Measurements from ENCODE around the gene SDE2. TPM values are rescaled to one million over a fixed set of nuclear protein-coding genes. Genes with fewer than 3 reads are reported as not detected.
"Not testable (repeated sequence)": the region's sequence is repeated elsewhere in the genome, so short reads cannot be mapped to it uniquely, and the experiment has no call there.

SDE2 gene
- total RNA-seq, 2 experiments from 2014 or later = 14.9 to 15.5 TPM

DNA sequence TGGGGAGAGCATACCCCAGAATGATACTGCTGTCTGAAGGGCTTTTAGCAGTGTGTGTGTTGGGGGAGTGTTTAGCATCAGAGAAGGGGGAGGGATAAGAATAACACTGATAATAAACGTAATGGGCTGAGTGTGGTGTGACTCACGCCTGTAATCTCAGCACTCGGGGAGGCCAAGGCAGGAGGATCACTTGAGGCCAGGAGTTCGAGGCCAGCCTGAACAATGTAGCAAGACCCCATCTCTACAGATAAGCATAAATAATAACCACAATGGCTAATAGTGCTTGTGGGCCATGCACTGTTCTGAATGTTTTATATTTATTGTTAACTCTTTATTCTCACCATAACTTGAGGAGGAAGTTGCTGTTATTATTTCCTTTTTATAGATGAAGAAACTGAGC, 55.6 kb downstream of the SDE2 start:
- ChIA-PET POLR2A (no interaction called here), CTCF (interaction anchor here (2.6 kb wide), 1 partner anchor 19 kb away, joined by 14 read pairs; no protein-coding TSS in a partner anchor)
- H3K27ac Mint-ChIP-seq = no peak overlapping the region
- H3K9me3 Mint-ChIP-seq = no peaks in the 10 kb centered on the region
- H3K27me3 Mint-ChIP-seq = no peaks in the 10 kb centered on the region
- no peaks in the 10 kb centered on the region for H3K36me3 Mint-ChIP-seq (ENCODE audit: low read depth)
- DNase-seq (no peak), ATAC-seq (no peak)
- intact Hi-C loops (cut with micrococcal nuclease) = no loop called here
- TF ChIP-seq CTCF (IDR thresholded peaks at IDR 0.05) = no peak
- H3K4me3 Mint-ChIP-seq = no peak overlapping the region
- peaks cover 5% of the 10 kb centered on the region for H3K4me1 Mint-ChIP-seq (ENCODE audit: low read depth)

- DNase-seq (no peak), ATAC-seq (no peak)
- no peak overlapping the region for H3K27ac Mint-ChIP-seq
- H3K27me3 Mint-ChIP-seq = no peaks in the 10 kb centered on the region
- ChIA-PET POLR2A (no interaction called here), CTCF (no interaction called here)
- no peaks in the 10 kb centered on the region for H3K9me3 Mint-ChIP-seq
- intact Hi-C loops (cut with micrococcal nuclease) = no loop called here
- H3K4me1 Mint-ChIP-seq (ENCODE audit: low read depth) = peaks cover 5% of the 10 kb centered on the region
- no peak overlapping the region for H3K4me3 Mint-ChIP-seq
- no peak for TF ChIP-seq CTCF (IDR thresholded peaks at IDR 0.05)
- H3K36me3 Mint-ChIP-seq (ENCODE audit: low read depth) = no peaks in the 10 kb centered on the region
Observed at GRCh38 chr1:225942574-225942973, 56.6 kb downstream of the SDE2 start.

- CTCF ChIA-PET = interaction anchor here (2.1 kb wide), 1 partner anchor 20 kb away, joined by 10 read pairs; no protein-coding TSS in a partner anchor
Observed at GRCh38 chr1:225941942-225942222, 57.3 kb downstream of the SDE2 start.

GRCh38 chr1:225941187-225941941, 57.8 kb downstream of the SDE2 start, which contains the start of gene LEFTY2:
Gene LEFTY2, minus strand, starts transcription at chr1:225941220. Its CDS starts 80 bp downstream, at chr1:225941140.
- Mint-ChIP-seq H3K9me3 (no peaks in the 10 kb centered on the region), H3K36me3 (ENCODE audit: low read depth) (no peaks in the 10 kb centered on the region), H3K27ac (no peak within 1 kb of the TSS), H3K4me3 (no peak within 1 kb of the TSS), H3K27me3 (no peaks in the 10 kb centered on the region), H3K4me1 (ENCODE audit: low read depth) (peaks cover 5% of the 10 kb centered on the region)
- ATAC-seq (no peak), DNase-seq (no peak)
- POLR2A ChIA-PET = interaction anchor here (0.5 kb wide), 1 partner anchor 184 kb away, joined by 3 read pairs; no protein-coding TSS in a partner anchor
- CTCF ChIA-PET = interaction anchor here (2.1 kb wide), 1 partner anchor 20 kb away, joined by 10 read pairs; no protein-coding TSS in a partner anchor
- intact Hi-C loops (cut with micrococcal nuclease) = no loop called here
- TF ChIP-seq CTCF (IDR thresholded peaks at IDR 0.05) = no peak

More at GRCh38 chr1:225941942-225942222, 57.3 kb downstream of the SDE2 start:
- Mint-ChIP-seq H3K4me3 (no peak overlapping the region), H3K27ac (no peak overlapping the region), H3K9me3 (no peaks in the 10 kb centered on the region), H3K36me3 (ENCODE audit: low read depth) (no peaks in the 10 kb centered on the region), H3K27me3 (no peaks in the 10 kb centered on the region), H3K4me1 (ENCODE audit: low read depth) (peaks cover 5% of the 10 kb centered on the region)
- POLR2A ChIA-PET = no interaction called here
- intact Hi-C loops (cut with micrococcal nuclease) = no loop called here
- DNase-seq = no peak
- no peak for ATAC-seq
- TF ChIP-seq CTCF (IDR thresholded peaks at IDR 0.05) = no peak

DNA sequence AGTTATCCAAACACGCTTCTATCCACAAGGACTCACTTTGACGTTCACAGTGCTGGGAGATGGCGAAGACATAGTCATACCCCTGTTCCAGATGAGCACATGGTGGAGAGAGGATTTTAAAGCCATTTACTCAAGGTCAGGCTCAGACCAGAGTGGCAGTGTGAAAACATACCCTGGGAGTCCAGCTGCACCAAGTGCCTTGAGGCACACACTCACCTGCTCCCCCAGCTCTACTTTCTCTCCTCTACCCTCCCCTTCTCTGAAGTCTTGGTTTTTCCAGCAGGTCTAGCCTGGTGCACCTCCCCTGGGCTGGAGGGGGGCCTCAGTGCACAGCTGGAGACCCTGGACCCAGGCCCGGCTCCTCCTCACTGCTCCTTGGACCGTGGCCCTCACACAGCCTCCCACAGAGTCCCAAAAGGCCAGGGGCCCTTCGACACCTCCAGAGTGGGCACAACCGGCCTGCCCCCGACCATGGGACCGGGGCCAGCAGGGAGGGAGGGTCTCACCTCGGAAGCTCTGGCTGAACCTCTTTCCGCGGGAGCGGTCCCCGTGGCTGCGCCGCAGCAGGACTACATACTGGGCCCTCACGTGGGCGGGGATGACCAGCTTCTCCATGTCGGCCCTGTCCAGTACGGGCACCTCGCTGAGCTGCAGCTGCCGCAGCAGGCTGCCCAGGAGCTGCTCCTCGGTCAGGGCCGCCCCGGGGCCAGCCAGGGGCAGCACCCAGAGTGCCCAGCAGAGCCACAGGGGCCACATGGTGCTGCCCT, 58.6 kb downstream of the SDE2 start:
- POLR2A ChIA-PET = interaction anchor here (0.5 kb wide), 1 partner anchor 183 kb away, joined by 3 read pairs; no protein-coding TSS in a partner anchor
- no peak for TF ChIP-seq CTCF (IDR thresholded peaks at IDR 0.05)

GRCh38 chr1:225939939-225940310, 59.2 kb downstream of the SDE2 start:
- CTCF ChIA-PET = interaction anchor here (2.1 kb wide), 1 partner anchor 22 kb away, joined by 10 read pairs; no protein-coding TSS in a partner anchor
- H3K4me3 Mint-ChIP-seq; H3K36me3 Mint-ChIP-seq (ENCODE audit: low read depth); H3K4me1 Mint-ChIP-seq (ENCODE audit: low read depth); intact Hi-C loops (cut with micrococcal nuclease); DNase-seq; ATAC-seq; H3K9me3 Mint-ChIP-seq; H3K27me3 Mint-ChIP-seq; H3K27ac Mint-ChIP-seq; POLR2A ChIA-PET: not testable (repeated sequence)

More for the DNA sequence above, 58.6 kb downstream of the SDE2 start:
- DNase-seq (no peak), ATAC-seq (no peak)
- H3K27ac Mint-ChIP-seq = no peak overlapping the region
- CTCF ChIA-PET = interaction anchor here (2.1 kb wide), 1 partner anchor 21 kb away, joined by 10 read pairs; no protein-coding TSS in a partner anchor
- no peaks in the 10 kb centered on the region for H3K9me3 Mint-ChIP-seq
- no peaks in the 10 kb centered on the region for H3K27me3 Mint-ChIP-seq
- no peaks in the 10 kb centered on the region for H3K36me3 Mint-ChIP-seq (ENCODE audit: low read depth)
- intact Hi-C loops (cut with micrococcal nuclease) = no loop called here
- no peak overlapping the region for H3K4me3 Mint-ChIP-seq
- H3K4me1 Mint-ChIP-seq (ENCODE audit: low read depth) = peaks cover 5% of the 10 kb centered on the region

All from activated CD8-positive, alpha-beta T cell treated with anti-CD3 and anti-CD28 coated beads for 36 hours (primary cell).